ENCODE measurements around the gene TMEM106B. TPM values are rescaled to one million over a fixed set of nuclear protein-coding genes. Genes with fewer than 3 reads are reported as not detected.

The TMEM106B gene
- 27.0 to 40.6 TPM (median 36.4 TPM) in 5 replicates for total RNA-seq (2022; extraction: Qiagen RNA extraction; ENCODE audit: low read depth)

GRCh38 chr7:12211054-12211710 is at the start of gene TMEM106B:
TMEM106B (plus strand) TSS chr7:12211294; CDS start chr7:12214811, 3,517 bp downstream.

Other genes with a start within 250 kb of the TMEM106B start
- gene VWDE, start 192.6 kb downstream of the TMEM106B start, total RNA-seq (2022; extraction: Qiagen RNA extraction; ENCODE audit: low read depth): 0.29 to 1.3 TPM (median 0.47 TPM) in 5 replicates